Measurements from ENCODE around the gene RPS6KA5. TPM values are rescaled to one million over a fixed set of nuclear protein-coding genes. Genes with fewer than 3 reads are reported as not detected.
"Not testable (repeated sequence)": the region's sequence is repeated elsewhere in the genome, so short reads cannot be mapped to it uniquely, and the experiment has no call there.

Gene RPS6KA5
- total RNA-seq, 4 donors from 2014 or later: 3.8 to 20.0 (median 14.8) TPM

GRCh38 chr14:90849787-90850444 lies 210.5 kb downstream of the RPS6KA5 start:
- H3K36me3 ChIP-seq: no peaks in the 10 kb centered on the region
- H3K9me3 ChIP-seq: no peaks in the 10 kb centered on the region
- no peaks in the 10 kb centered on the region for H3K4me1 ChIP-seq
- no peak overlapping the region for H3K4me3 ChIP-seq
- no peak for TF ChIP-seq POLR2A (IDR thresholded peaks at IDR 0.05)
- TF ChIP-seq, protein P1, sequence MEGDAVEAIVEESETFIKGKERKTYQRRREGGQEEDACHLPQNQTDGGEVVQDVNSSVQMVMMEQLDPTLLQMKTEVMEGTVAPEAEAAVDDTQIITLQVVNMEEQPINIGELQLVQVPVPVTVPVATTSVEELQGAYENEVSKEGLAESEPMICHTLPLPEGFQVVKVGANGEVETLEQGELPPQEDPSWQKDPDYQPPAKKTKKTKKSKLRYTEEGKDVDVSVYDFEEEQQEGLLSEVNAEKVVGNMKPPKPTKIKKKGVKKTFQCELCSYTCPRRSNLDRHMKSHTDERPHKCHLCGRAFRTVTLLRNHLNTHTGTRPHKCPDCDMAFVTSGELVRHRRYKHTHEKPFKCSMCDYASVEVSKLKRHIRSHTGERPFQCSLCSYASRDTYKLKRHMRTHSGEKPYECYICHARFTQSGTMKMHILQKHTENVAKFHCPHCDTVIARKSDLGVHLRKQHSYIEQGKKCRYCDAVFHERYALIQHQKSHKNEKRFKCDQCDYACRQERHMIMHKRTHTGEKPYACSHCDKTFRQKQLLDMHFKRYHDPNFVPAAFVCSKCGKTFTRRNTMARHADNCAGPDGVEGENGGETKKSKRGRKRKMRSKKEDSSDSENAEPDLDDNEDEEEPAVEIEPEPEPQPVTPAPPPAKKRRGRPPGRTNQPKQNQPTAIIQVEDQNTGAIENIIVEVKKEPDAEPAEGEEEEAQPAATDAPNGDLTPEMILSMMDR (IDR thresholded peaks at IDR 0.05): no peak
- H3K27ac ChIP-seq: peak overlapping the region in 1 of 2 donors; percentile 30
- DNase-seq: no peak
- H3K27me3 ChIP-seq: no peaks in the 10 kb centered on the region
- intact Hi-C loops (cut with DNase I; ENCODE audit: low total_unique reads): no loop called here

DNA sequence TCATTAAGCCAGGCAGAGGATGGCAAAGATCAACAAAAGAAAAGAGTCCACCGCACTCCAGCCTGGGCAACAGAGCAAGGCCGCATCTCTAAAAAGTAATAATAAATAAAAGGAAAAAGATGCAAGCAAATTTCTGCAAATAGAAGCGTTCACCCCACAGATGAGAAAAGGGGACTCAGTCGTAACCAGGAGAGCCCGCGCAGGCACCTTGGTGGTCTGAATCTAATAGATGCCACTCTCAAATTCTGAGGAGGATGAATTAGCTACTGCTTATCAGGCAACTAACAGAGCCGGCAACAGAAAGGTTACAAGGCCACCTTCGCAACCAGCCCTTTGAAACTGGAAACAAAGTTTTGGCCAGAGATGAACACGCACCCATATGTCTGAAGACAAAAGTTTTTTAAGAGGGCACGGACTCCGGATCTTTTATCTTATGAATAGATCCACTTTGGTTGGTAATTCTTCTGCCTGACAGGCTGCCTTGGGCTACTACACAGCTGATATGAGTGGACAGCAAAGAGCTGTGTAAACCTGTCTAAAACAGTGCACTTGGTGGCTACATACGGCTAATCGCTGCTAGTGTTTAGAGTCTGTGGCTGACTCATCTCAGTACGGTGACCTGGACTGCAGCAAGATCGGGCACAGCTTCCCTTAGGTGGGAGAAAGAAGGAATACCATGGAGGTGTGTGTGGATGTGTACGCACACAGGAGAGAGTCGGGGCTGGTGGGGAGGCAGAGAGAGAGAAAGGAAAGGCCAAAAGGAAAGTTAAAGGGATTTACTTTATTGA lies 211.3 kb downstream of the RPS6KA5 start:
- H3K4me3 ChIP-seq: no peak overlapping the region

GRCh38 chr14:90846511-90846910 lies 213.9 kb downstream of the RPS6KA5 start:
- no peaks in the 10 kb centered on the region for H3K27me3 ChIP-seq
- intact Hi-C loops (cut with DNase I; ENCODE audit: low total_unique reads): no loop called here
- H3K4me3 ChIP-seq: no peak overlapping the region
- no peak overlapping the region for H3K27ac ChIP-seq
- no peaks in the 10 kb centered on the region for H3K4me1 ChIP-seq
- no peaks in the 10 kb centered on the region for H3K36me3 ChIP-seq
- DNase-seq: no peak
- TF ChIP-seq POLR2A (IDR thresholded peaks at IDR 0.05): no peak
- TF ChIP-seq, protein P1 (IDR thresholded peaks at IDR 0.05): no peak
- no peaks in the 10 kb centered on the region for H3K9me3 ChIP-seq

More for the DNA sequence above, 211.3 kb downstream of the RPS6KA5 start:
- H3K27ac ChIP-seq: no peak overlapping the region
- no peaks in the 10 kb centered on the region for H3K36me3 ChIP-seq
- no peaks in the 10 kb centered on the region for H3K4me1 ChIP-seq
- intact Hi-C loops (cut with DNase I; ENCODE audit: low total_unique reads): no loop called here
- H3K9me3 ChIP-seq: no peaks in the 10 kb centered on the region
- H3K27me3 ChIP-seq: no peaks in the 10 kb centered on the region
- no peak for TF ChIP-seq POLR2A (IDR thresholded peaks at IDR 0.05)
- TF ChIP-seq, protein P1 (IDR thresholded peaks at IDR 0.05): no peak
- no peak for DNase-seq

DNA sequence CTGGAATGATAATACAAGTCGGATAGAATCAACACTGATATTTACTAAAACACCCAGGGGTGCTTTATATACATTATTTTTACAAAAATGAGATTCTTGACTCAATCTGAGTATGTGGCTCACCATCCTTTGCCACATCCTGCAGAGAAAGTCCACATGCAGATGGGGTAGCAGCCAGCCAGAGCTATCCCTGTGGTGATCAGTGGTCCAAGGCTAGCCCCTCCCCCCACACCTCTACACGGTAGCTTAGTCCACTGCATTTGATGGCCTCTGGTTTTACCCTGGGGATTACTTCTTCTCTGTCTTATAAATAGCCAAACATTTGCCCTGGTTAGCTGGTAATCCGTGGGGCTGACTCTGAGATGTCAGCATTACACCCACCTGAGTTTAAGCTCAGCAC lies 216.1 kb downstream of the RPS6KA5 start:
- Histone ChIP-seq H3K4me3 (no peak overlapping the region), H3K27me3 (no peaks in the 10 kb centered on the region), H3K9me3 (no peaks in the 10 kb centered on the region), H3K36me3 (no peaks in the 10 kb centered on the region), H3K27ac (no peak overlapping the region), H3K4me1 (no peaks in the 10 kb centered on the region)
- DNase-seq: no peak
- TF ChIP-seq POLR2A (IDR thresholded peaks at IDR 0.05): no peak
- TF ChIP-seq, protein P1 (IDR thresholded peaks at IDR 0.05): no peak
- intact Hi-C loops (cut with DNase I; ENCODE audit: low total_unique reads): no loop called here

GRCh38 chr14:90842726-90843125 lies 217.7 kb downstream of the RPS6KA5 start:
- Histone ChIP-seq H3K36me3 (no peaks in the 10 kb centered on the region), H3K27me3 (no peaks in the 10 kb centered on the region), H3K9me3 (no peaks in the 10 kb centered on the region), H3K4me3 (no peak overlapping the region), H3K27ac (no peak overlapping the region), H3K4me1 (no peaks in the 10 kb centered on the region)
- no peak for TF ChIP-seq POLR2A (IDR thresholded peaks at IDR 0.05)
- TF ChIP-seq, protein P1 (IDR thresholded peaks at IDR 0.05): no peak
- intact Hi-C loops (cut with DNase I; ENCODE audit: low total_unique reads): no loop called here
- no peak for DNase-seq

- DNase-seq; H3K9me3 ChIP-seq; H3K27ac ChIP-seq; H3K27me3 ChIP-seq; intact Hi-C loops (cut with DNase I; ENCODE audit: low total_unique reads); H3K4me1 ChIP-seq; H3K36me3 ChIP-seq; H3K4me3 ChIP-seq: not testable (repeated sequence)
Measured at GRCh38 chr14:90840667-90841066, 219.8 kb downstream of the RPS6KA5 start.

Measured in uterus (tissue), 4 donors.